Measurements from ENCODE around the gene DAAM1. TPM values are rescaled to one million over a fixed set of nuclear protein-coding genes. Genes with fewer than 3 reads are reported as not detected.

The DAAM1 gene
- total RNA-seq, 1 experiment from 2014 or later: 11.5 TPM

- no peak overlapping the region for H3K27ac ChIP-seq (ENCODE audit: low read depth, low read length, poor library complexity, severe bottlenecking)
- H3K4me1 ChIP-seq (ENCODE audit: insufficient read depth, low read length, poor library complexity, severe bottlenecking): no peaks in the 10 kb centered on the region
- ChIA-PET CTCF (no interaction called here), POLR2A (ENCODE audit: low non-redundant PET) (no interaction called here)
- intact Hi-C loops (cut with micrococcal nuclease; ENCODE audit: unreplicated experiment): no loop called here
- DNase-seq (ENCODE audit: low spot score): no peak
- H3K36me3 ChIP-seq (ENCODE audit: insufficient read depth, low read length, poor library complexity, severe bottlenecking): no peaks in the 10 kb centered on the region
- no peaks in the 10 kb centered on the region for H3K27me3 ChIP-seq (replicated peaks; ENCODE audit: insufficient read depth, low read depth, low read length, poor library complexity)
- no peak for TF ChIP-seq EZH2 (IDR thresholded peaks at IDR 0.05; ENCODE audit: borderline replicate concordance, low read depth, low read length, poor library complexity, severe bottlenecking)
- TF ChIP-seq, protein P1, sequence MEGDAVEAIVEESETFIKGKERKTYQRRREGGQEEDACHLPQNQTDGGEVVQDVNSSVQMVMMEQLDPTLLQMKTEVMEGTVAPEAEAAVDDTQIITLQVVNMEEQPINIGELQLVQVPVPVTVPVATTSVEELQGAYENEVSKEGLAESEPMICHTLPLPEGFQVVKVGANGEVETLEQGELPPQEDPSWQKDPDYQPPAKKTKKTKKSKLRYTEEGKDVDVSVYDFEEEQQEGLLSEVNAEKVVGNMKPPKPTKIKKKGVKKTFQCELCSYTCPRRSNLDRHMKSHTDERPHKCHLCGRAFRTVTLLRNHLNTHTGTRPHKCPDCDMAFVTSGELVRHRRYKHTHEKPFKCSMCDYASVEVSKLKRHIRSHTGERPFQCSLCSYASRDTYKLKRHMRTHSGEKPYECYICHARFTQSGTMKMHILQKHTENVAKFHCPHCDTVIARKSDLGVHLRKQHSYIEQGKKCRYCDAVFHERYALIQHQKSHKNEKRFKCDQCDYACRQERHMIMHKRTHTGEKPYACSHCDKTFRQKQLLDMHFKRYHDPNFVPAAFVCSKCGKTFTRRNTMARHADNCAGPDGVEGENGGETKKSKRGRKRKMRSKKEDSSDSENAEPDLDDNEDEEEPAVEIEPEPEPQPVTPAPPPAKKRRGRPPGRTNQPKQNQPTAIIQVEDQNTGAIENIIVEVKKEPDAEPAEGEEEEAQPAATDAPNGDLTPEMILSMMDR (conservative IDR thresholded peaks at IDR 0.05; ENCODE audit: low read depth, low read length): no peak
- H3K4me3 ChIP-seq (ENCODE audit: low read depth, low read length, poor library complexity, severe bottlenecking): no peak overlapping the region
- BruUV-seq (replicated peaks): no TSS peak
- H3K9me3 ChIP-seq (ENCODE audit: low read depth, low read length, poor library complexity, severe bottlenecking): no peaks in the 10 kb centered on the region
These were observed 20.5 kb downstream of the DAAM1 start for GRCh38 chr14:59208954-59209353.

DNA sequence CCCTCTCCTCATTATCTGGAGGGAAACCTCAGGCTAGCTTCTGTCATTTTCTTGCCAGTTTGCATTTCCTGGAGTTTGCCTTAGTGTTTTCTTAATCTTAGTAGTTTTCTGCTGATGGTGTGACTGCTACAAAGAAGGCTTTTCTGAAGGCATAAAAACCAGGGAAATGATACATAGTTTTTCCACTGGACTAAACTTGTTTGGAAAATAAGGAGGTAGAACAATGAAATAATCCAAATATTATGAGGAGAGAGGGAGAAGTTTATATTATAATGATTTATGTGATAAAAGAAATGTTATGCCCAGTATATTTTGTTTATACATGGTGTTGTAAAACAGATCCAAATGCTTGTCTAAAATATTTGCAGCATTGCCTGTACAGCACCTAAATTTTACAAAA, 22.2 kb downstream of the DAAM1 start:
- intact Hi-C loops (cut with micrococcal nuclease; ENCODE audit: unreplicated experiment): no loop called here
- H3K27ac ChIP-seq (ENCODE audit: low read depth, low read length, poor library complexity, severe bottlenecking): no peak overlapping the region
- H3K9me3 ChIP-seq (ENCODE audit: low read depth, low read length, poor library complexity, severe bottlenecking): no peaks in the 10 kb centered on the region
- no TSS peak for BruUV-seq (replicated peaks)
- no peak for DNase-seq (ENCODE audit: low spot score)
- H3K4me3 ChIP-seq (ENCODE audit: low read depth, low read length, poor library complexity, severe bottlenecking): no peak overlapping the region
- no peaks in the 10 kb centered on the region for H3K27me3 ChIP-seq (replicated peaks; ENCODE audit: insufficient read depth, low read depth, low read length, poor library complexity)
- TF ChIP-seq EZH2 (IDR thresholded peaks at IDR 0.05; ENCODE audit: borderline replicate concordance, low read depth, low read length, poor library complexity, severe bottlenecking): no peak
- TF ChIP-seq, protein P1 (conservative IDR thresholded peaks at IDR 0.05; ENCODE audit: low read depth, low read length): no peak
- POLR2A ChIA-PET (ENCODE audit: low non-redundant PET): no interaction called here
- CTCF ChIA-PET: no interaction called here
- no peaks in the 10 kb centered on the region for H3K36me3 ChIP-seq (ENCODE audit: insufficient read depth, low read length, poor library complexity, severe bottlenecking)
- H3K4me1 ChIP-seq (ENCODE audit: insufficient read depth, low read length, poor library complexity, severe bottlenecking): no peaks in the 10 kb centered on the region

DNA sequence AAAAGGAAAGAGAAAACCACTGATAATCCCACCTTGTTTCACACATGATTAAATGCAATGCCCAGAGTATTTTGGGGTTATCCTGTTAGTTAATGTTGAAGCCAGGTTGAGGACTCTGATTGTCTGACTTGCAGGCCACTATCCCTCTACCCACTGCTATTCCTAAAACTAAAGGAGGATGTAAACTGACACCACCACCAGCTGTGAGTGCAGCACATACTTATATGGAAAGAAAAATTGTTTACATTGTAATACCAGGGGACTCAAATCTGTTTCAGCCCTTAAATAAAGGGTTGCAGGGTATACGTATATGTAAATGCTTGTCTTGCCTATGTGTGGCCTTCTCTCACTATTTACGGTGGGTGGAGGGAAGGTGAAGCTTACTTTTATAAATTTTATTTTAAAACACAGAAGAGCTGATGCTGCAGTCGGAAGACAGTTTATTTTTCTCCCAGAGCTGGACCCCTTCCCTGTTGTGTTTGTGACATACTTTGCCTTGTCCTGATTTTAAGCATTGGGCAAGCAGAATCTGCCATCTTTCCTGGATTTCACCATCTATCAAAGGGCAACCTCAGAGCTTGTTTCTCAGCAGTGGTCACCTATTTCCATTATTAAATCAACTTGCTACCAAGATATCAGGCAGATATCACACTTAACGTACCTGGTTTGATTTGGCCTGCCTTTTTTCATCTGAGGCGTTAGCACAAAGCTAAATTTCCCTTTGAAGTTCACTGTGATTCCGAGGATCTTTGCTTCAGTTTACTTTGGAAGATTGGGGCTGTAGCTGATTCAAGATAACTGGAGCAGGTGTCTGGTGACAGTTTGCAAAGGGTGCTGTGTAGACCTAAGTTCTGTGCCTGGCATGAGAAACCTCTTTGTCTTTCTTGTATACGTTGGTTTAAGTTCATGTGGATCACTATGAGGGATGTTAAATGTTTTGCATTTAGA, 25.2 kb downstream of the DAAM1 start:
- ChIA-PET POLR2A (ENCODE audit: low non-redundant PET) (no interaction called here), CTCF (interaction anchor here (0.5 kb wide), 1 partner anchor 77 kb away, joined by 3 read pairs; no protein-coding TSS in a partner anchor)
- no peak for TF ChIP-seq EZH2 (IDR thresholded peaks at IDR 0.05; ENCODE audit: borderline replicate concordance, low read depth, low read length, poor library complexity, severe bottlenecking)
- TF ChIP-seq, protein P1 (conservative IDR thresholded peaks at IDR 0.05; ENCODE audit: low read depth, low read length): no peak
- H3K9me3 ChIP-seq (ENCODE audit: low read depth, low read length, poor library complexity, severe bottlenecking): no peaks in the 10 kb centered on the region
- no TSS peak for BruUV-seq (replicated peaks)
- intact Hi-C loops (cut with micrococcal nuclease; ENCODE audit: unreplicated experiment): no loop called here
- no peaks in the 10 kb centered on the region for H3K27me3 ChIP-seq (replicated peaks; ENCODE audit: insufficient read depth, low read depth, low read length, poor library complexity)
- no peaks in the 10 kb centered on the region for H3K36me3 ChIP-seq (ENCODE audit: insufficient read depth, low read length, poor library complexity, severe bottlenecking)
- H3K4me1 ChIP-seq (ENCODE audit: insufficient read depth, low read length, poor library complexity, severe bottlenecking): no peaks in the 10 kb centered on the region
- H3K27ac ChIP-seq (ENCODE audit: low read depth, low read length, poor library complexity, severe bottlenecking): no peak overlapping the region
- H3K4me3 ChIP-seq (ENCODE audit: low read depth, low read length, poor library complexity, severe bottlenecking): no peak overlapping the region
- DNase-seq (ENCODE audit: low spot score): peak; percentile 33
